OCI-LY1 (cell line): ENCODE measurements around the gene TCL1B.

Experiments
- CTCF ChIP-seq: fragments of 200-600 bp; sonication (generic), shearing (Covaris generic); IDR thresholded peaks from 2 replicates; pipeline ENCODE4 v1.5.1; 2017; ENCODE audit warnings: mild to moderate bottlenecking, antibody characterized with exemption, low read length, moderate library complexity, mixed read lengths
- EZH2 ChIP-seq: fragments of 200-600 bp; sonication (generic), shearing (Covaris generic); IDR thresholded peaks from 2 replicates; pipeline ENCODE4 v1.8.0; 2017; ENCODE audit warnings: borderline replicate concordance, mixed run types, mild to moderate bottlenecking, antibody characterized with exemption, low read length, moderate library complexity, mixed read lengths

GRCh38 chr14:95689441-95689840 is 3.2 kb downstream of the TCL1B start:
- TF ChIP-seq CTCF (no peak), EZH2 (no peak)
